Mesothelial cell of epicardium (in vitro differentiated cells): ENCODE data around the gene GSC2. TPM values are rescaled to one million over a fixed set of nuclear protein-coding genes. Genes with fewer than 3 reads are reported as not detected.

Source experiments
- DNase-seq, 2 experiments: peaks; one replicate each; pipeline ENCODE4 v3.0.0; 2021; ENCODE audit warnings: low spot score in 2 of 2; ENCODE audit not compliant: unreplicated experiment in 2 of 2
- H3K27ac Mint-ChIP-seq: 2 replicates; pipeline ENCODE4 v1.8.0; 2021; ENCODE audit warnings: mixed read lengths
- H3K27me3 Mint-ChIP-seq: 2 replicates; pipeline ENCODE4 v1.8.0; 2021; ENCODE audit warnings: low read depth, mixed read lengths
- H3K36me3 Mint-ChIP-seq: 2 replicates; pipeline ENCODE4 v1.8.0; 2021; ENCODE audit warnings: mixed read lengths
- H3K4me1 Mint-ChIP-seq: 2 replicates; pipeline ENCODE4 v1.8.0; 2021; ENCODE audit warnings: mixed read lengths
- H3K4me3 Mint-ChIP-seq: 2 replicates; pipeline ENCODE4 v1.8.0; 2021; ENCODE audit warnings: mild to moderate bottlenecking, moderate library complexity, mixed read lengths
- H3K9me3 Mint-ChIP-seq: 2 replicates; pipeline ENCODE4 v1.8.0; 2021; ENCODE audit warnings: mixed read lengths
- total RNA-seq: library from RNA; stranded (reverse); gene quantifications from 3 replicates; pipeline ENCODE4 v1.2.1, GENCODE V29; 2021
- TF ChIP-seq, protein P1 (sequence below): fragments of 200-600 bp; sonication (generic); IDR thresholded peaks from one replicate; pipeline ENCODE4 v1.5.0; 2021; ENCODE audit warnings: antibody characterized with exemption; ENCODE audit not compliant: unreplicated experiment

The GSC2 gene
- total RNA-seq, 1 donor from 2014 or later: not detected

- H3K4me1 Mint-ChIP-seq: peaks cover 3% of the 10 kb centered on the region
- TF ChIP-seq, protein P1, sequence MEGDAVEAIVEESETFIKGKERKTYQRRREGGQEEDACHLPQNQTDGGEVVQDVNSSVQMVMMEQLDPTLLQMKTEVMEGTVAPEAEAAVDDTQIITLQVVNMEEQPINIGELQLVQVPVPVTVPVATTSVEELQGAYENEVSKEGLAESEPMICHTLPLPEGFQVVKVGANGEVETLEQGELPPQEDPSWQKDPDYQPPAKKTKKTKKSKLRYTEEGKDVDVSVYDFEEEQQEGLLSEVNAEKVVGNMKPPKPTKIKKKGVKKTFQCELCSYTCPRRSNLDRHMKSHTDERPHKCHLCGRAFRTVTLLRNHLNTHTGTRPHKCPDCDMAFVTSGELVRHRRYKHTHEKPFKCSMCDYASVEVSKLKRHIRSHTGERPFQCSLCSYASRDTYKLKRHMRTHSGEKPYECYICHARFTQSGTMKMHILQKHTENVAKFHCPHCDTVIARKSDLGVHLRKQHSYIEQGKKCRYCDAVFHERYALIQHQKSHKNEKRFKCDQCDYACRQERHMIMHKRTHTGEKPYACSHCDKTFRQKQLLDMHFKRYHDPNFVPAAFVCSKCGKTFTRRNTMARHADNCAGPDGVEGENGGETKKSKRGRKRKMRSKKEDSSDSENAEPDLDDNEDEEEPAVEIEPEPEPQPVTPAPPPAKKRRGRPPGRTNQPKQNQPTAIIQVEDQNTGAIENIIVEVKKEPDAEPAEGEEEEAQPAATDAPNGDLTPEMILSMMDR: no peak
- H3K36me3 Mint-ChIP-seq: no peaks in the 10 kb centered on the region
- no peak for DNase-seq
- peaks cover 4% of the 10 kb centered on the region for H3K9me3 Mint-ChIP-seq
- no peak overlapping the region for H3K27ac Mint-ChIP-seq
- peak overlapping the region; percentile 46 for H3K4me3 Mint-ChIP-seq
- H3K27me3 Mint-ChIP-seq: peaks cover 81% of the 10 kb centered on the region
Observed at GRCh38 chr22:19151329-19152191, 1.5 kb upstream of the GSC2 start.

- DNase-seq: no peak
- H3K4me3 Mint-ChIP-seq: peak overlapping the region; percentile 46
- TF ChIP-seq, protein P1: no peak
- peaks cover 3% of the 10 kb centered on the region for H3K4me1 Mint-ChIP-seq
- H3K27ac Mint-ChIP-seq: no peak overlapping the region
- peaks cover 4% of the 10 kb centered on the region for H3K9me3 Mint-ChIP-seq
- H3K36me3 Mint-ChIP-seq: no peaks in the 10 kb centered on the region
- peaks cover 83% of the 10 kb centered on the region for H3K27me3 Mint-ChIP-seq
Observed at GRCh38 chr22:19150482-19151328, 613 bp upstream of the GSC2 start.

DNA sequence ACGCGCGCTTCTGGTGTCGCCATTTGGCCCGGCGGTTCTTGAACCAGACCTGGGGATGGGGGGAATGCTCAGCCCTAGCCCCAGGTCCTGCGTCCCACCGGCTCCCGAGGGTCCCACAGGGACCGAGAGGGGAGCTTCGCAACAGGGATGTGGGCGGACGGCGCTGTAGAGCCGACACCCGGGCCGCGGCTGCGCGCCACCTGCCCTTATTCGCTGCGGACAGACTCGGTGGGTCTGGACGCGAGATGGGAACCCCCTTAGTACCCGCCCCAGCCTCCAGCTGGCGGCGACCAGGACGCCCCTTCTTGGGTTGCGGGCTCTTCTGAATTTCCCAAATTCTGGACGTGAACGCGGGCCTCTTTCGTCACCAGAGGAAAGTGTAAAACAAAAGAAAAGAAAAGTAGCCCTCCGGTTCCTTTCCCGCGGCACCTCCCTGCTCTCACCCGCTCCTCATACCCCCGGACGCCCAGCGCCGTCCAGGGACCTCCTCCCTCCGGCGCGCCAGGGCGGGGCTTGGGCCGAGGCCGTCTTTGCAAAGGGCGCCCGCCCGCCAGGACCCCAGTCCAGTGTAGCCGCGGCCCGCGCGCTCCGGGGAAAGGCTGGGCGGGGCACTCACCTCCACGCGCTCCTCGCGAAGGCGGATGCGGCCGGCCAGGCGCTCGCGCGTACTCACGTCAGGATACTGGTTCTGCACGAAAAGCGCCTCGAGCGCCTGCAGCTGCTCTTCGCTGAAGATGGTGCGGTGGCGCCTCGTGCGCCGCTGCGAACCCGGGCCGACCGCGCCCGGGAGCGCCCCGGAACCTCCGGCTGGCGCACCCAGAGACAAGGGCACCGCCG lies 827 bp downstream of the GSC2 start:
- peaks cover 5% of the 10 kb centered on the region for H3K4me1 Mint-ChIP-seq
- DNase-seq: peak in 1 of 2 experiments; percentile 7
- TF ChIP-seq, protein P1: no peak
- no peak overlapping the region for H3K27ac Mint-ChIP-seq
- H3K27me3 Mint-ChIP-seq: peaks cover 77% of the 10 kb centered on the region
- H3K36me3 Mint-ChIP-seq: no peaks in the 10 kb centered on the region
- no peak overlapping the region for H3K4me3 Mint-ChIP-seq
- H3K9me3 Mint-ChIP-seq: peaks cover 4% of the 10 kb centered on the region

DNA sequence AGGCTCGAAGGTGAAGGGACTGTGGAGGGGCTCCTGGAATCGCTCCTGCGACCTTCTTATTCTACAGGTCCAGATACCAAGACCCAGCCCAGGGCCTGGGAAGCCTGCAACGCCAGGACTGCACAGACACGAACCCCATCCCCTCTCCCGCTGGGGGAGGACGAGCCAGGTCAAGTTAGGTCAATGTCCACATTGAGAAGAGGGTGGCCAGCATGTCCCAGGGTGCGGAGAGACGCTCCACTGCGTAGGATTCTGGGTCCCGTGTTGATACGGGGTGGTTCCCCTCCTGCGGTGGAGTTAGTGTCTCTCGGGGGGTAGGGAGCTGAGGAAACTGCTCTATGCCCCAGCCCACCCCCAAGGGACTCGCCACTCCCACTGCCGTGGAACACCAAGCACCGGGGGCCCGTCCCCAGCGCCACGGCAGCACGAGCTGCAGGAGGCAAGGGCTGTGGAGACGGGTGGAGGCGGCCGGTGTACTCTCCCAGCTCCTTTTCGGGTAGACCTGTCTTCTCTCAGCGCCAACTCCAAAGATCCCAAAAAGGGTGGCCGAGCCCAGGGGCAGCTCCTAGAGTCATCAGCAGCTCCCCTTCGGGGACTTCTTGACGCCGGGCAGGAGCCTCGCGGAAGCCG lies 1.6 kb downstream of the GSC2 start:
- no peak overlapping the region for H3K27ac Mint-ChIP-seq
- H3K9me3 Mint-ChIP-seq: peaks cover under 1% of the 10 kb centered on the region
- peaks cover 11% of the 10 kb centered on the region for H3K4me1 Mint-ChIP-seq
- no peak for DNase-seq
- H3K27me3 Mint-ChIP-seq: peaks cover 71% of the 10 kb centered on the region
- no peak overlapping the region for H3K4me3 Mint-ChIP-seq
- H3K36me3 Mint-ChIP-seq: no peaks in the 10 kb centered on the region
- TF ChIP-seq, protein P1: no peak
